ENCODE data around the gene ERG. TPM values are rescaled to one million over a fixed set of nuclear protein-coding genes. Genes with fewer than 3 reads are reported as not detected.

ERG gene
- total and polyA plus RNA-seq, 2 of the 8 experiments (the other 6 are each of a cell fraction or from before 2014, with no cell fraction given): 1.0 to 3.0 TPM

DNA sequence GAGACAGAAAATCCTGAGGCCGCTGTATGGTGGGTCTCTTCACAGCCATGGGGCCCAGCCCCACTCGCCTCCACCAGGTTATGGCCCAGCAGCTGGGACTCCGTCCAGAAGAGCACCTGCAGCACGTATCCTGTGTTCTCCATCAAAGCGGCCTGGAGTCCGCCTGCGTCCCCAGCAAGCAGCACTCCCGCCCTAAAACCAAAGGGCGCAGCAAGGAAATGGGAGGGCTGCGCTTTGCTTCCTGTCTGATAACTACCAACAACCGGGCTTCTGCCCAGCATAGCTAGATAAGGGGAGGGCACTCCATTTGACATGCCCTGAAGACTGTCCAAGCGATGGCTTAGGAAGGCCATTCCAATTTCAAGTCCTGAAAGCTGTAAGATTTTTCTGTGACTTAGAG, 121.6 kb downstream of the ERG start:
- CTCF ChIA-PET (ENCODE audit: partially characterized antibody): interaction anchor here (1.2 kb wide), 1 partner anchor 24 kb away, joined by 3 read pairs; no protein-coding TSS in a partner anchor

More for the DNA sequence above, 121.6 kb downstream of the ERG start:
- Histone ChIP-seq H4K91ac (replicated peaks; ENCODE audit: insufficient read length, low read length) (no peak overlapping the region), H2BK20ac (ENCODE audit: low read length) (no peak overlapping the region), H3K4ac (replicated peaks; ENCODE audit: insufficient read length, low read depth, low read length) (no peak overlapping the region), H3K4me2 (ENCODE audit: insufficient read depth in 1 of 2, low read depth in 2 of 2, low read length in 2 of 2) (no peak overlapping the region), H2AFZ (ENCODE audit: low read length) (no peak overlapping the region), H3K79me2 (ENCODE audit: control insufficient read depth in 1 of 2, insufficient read depth in 2 of 2, low read length in 2 of 2) (no peaks in the 10 kb centered on the region), H4K5ac (ENCODE audit: insufficient read length, low read depth, low read length) (no peak overlapping the region), H3K23ac (ENCODE audit: insufficient read length) (no peak overlapping the region), H3K4me3 (ENCODE audit: extremely low read depth in 1 of 4, insufficient read depth in 2 of 4, low read depth in 3 of 4, low read length in 4 of 4) (no peak overlapping the region), H3K36me3 (ENCODE audit: control insufficient read depth in 2 of 4, insufficient read depth in 4 of 4, low read length in 3 of 4) (no peaks in the 10 kb centered on the region; a peak in 1 of 8 replicates), H3K18ac (ENCODE audit: extremely low read depth, low read length) (no peak overlapping the region), H2BK15ac (ENCODE audit: low read length) (no peak overlapping the region), H3K4me1 (replicated peaks in 1 of 4; ENCODE audit: control insufficient read depth in 3 of 4, insufficient read depth in 4 of 4, low read length in 3 of 4) (no peaks in the 10 kb centered on the region), H4K8ac (ENCODE audit: extremely low read depth, insufficient read depth, low read length) (no peak overlapping the region), H3K9ac (replicated peaks in 1 of 4; ENCODE audit: extremely low read depth in 1 of 4, low read depth in 3 of 4, low read length in 3 of 4) (no peak overlapping the region), H2BK120ac (replicated peaks; ENCODE audit: low read depth, low read length) (no peak overlapping the region), H2BK12ac (ENCODE audit: low read depth, low read length) (no peak overlapping the region), H4K20me1 (replicated peaks in 1 of 2; ENCODE audit: control insufficient read depth in 1 of 2, insufficient read depth in 2 of 2, low read length in 2 of 2) (no peaks in the 10 kb centered on the region), H3K79me1 (ENCODE audit: low read depth, low read length) (no peaks in the 10 kb centered on the region), H3K27ac (ENCODE audit: low read depth, low read length) (no peak overlapping the region), H3K14ac (ENCODE audit: insufficient read length) (no peak overlapping the region), H2AK5ac (ENCODE audit: low read depth, low read length) (no peak overlapping the region), H3K56ac (replicated peaks; ENCODE audit: insufficient read length, low read depth, low read length) (no peak overlapping the region), H3K27me3 (replicated peaks in 1 of 4; ENCODE audit: control insufficient read depth in 3 of 4, extremely low read depth in 1 of 4, insufficient read depth in 3 of 4, low read length in 3 of 4) (no peaks in the 10 kb centered on the region), H3K23me2 (ENCODE audit: low read depth, low read length) (no peaks in the 10 kb centered on the region), H2BK5ac (ENCODE audit: low read depth, low read length) (no peak overlapping the region), H3K9me3 (ENCODE audit: insufficient read depth in 2 of 2, low read depth in 1 of 2, low read length in 1 of 2) (peaks cover 10 to 11% of the 10 kb centered on the region in 2 experiments; a peak in 3 of 4 replicates)
- FAIRE-seq: no peak
- TF ChIP-seq EGR1 (IDR thresholded peaks at IDR 0.05; ENCODE audit: borderline replicate concordance, low read depth, low read length) (no peak), KDM1A (IDR thresholded peaks at IDR 0.05; ENCODE audit: borderline replicate concordance, low read length) (no peak), TEAD4 (IDR thresholded peaks at IDR 0.05; ENCODE audit: low read depth, low read length) (no peak), CHD1 (IDR thresholded peaks at IDR 0.05; ENCODE audit: low read depth, low read length) (no peak), KDM5A (IDR thresholded peaks at IDR 0.05; ENCODE audit: low read length) (no peak), SUZ12 (IDR thresholded peaks at IDR 0.05; ENCODE audit: low read length) (no peak), SIRT6 (IDR thresholded peaks at IDR 0.05; ENCODE audit: low read length) (no peak), BRCA1 (IDR thresholded peaks at IDR 0.05; ENCODE audit: low read depth, low read length) (no peak), ZNF274 (IDR thresholded peaks at IDR 0.05; ENCODE audit: borderline replicate concordance, extremely low read depth, low read length) (no peak), JUN (IDR thresholded peaks at IDR 0.05; ENCODE audit: low read depth, low read length) (no peak), RBBP5 (IDR thresholded peaks at IDR 0.05; ENCODE audit: borderline replicate concordance, low read depth, low read length) (no peak)
- WGBS, 2 experiments (ENCODE audit: extremely low coverage in 1 of 2, insufficient coverage in 1 of 2, insufficient read length in 1 of 2, insufficient replicate concordance in 2 of 2, low coverage in 1 of 2, low lambda C conversion rate in 2 of 2, missing lambda C conversion rate in 1 of 2): 92% methylated on average over 12 of the region's 12 CpGs; no CpG with 5 or more reads in 1 of the 2 experiments
- DNase-seq (ENCODE audit: low read depth in 1 of 2, low spot score in 2 of 2): no peak
- POLR2A ChIA-PET (ENCODE audit: partially characterized antibody): interaction anchor here (0.7 kb wide), 1 partner anchor 85 kb away, joined by 3 read pairs; no protein-coding TSS in a partner anchor

All from H1 (cell line).